Liver (tissue), 9 donors: ENCODE measurements around the gene PPM1L. TPM values are rescaled to one million over a fixed set of nuclear protein-coding genes. Genes with fewer than 3 reads are reported as not detected.
A peak's percentile ranks its signal among the peaks of the same experiment; 100 is the strongest.

Experiments used
- DNase-seq: peaks from one replicate; pipeline ENCODE4 v3.0.0-alpha.2; 2017; ENCODE audit warnings: low spot score
- H3K27ac ChIP-seq, 2 donors: one replicate each; pipeline ENCODE4 v1.7.0; 2013; ENCODE audit warnings: inconsistent platforms in 2 of 2, low read length in 2 of 2, control low read depth in 1 of 2, low read depth in 1 of 2, mild to moderate bottlenecking in 1 of 2
- H3K27me3 ChIP-seq, 4 donors: one replicate each; pipeline versions ENCODE4 v1.6.1 to v1.7.0; 2013; ENCODE audit warnings: low read length in 3 of 4, inconsistent platforms in 1 of 4, mild to moderate bottlenecking in 1 of 4, moderate library complexity in 1 of 4; ENCODE audit not compliant: control insufficient read depth in 4 of 4, insufficient read depth in 4 of 4
- H3K36me3 ChIP-seq, 4 donors: one replicate each; pipeline versions ENCODE4 v1.6.1 to v1.7.0; 2013; ENCODE audit warnings: low read length in 3 of 4, mild to moderate bottlenecking in 3 of 4, low read depth in 1 of 4, moderate library complexity in 1 of 4; ENCODE audit not compliant: control insufficient read depth in 4 of 4, insufficient read depth in 3 of 4
- H3K4me1 ChIP-seq, 4 donors: one replicate each; pipeline versions ENCODE4 v1.6.1 to v1.7.0; 2013; ENCODE audit warnings: low read length in 3 of 4, mild to moderate bottlenecking in 3 of 4, moderate library complexity in 1 of 4; ENCODE audit not compliant: control insufficient read depth in 4 of 4, insufficient read depth in 4 of 4
- H3K4me3 ChIP-seq, 3 donors: one replicate each; pipeline versions ENCODE4 v1.6.1 to v1.7.0; 2013; ENCODE audit warnings: low read length in 3 of 3, control low read depth in 1 of 3, low read depth in 1 of 3, mild to moderate bottlenecking in 1 of 3
- H3K9ac ChIP-seq, 2 donors: one replicate each; pipeline ENCODE4 v1.7.0; 2013; ENCODE audit warnings: low read length in 2 of 2, mild to moderate bottlenecking in 2 of 2, moderate library complexity in 2 of 2, control low read depth in 1 of 2, low read depth in 1 of 2
- H3K9me3 ChIP-seq, 4 donors: one replicate each; pipeline versions ENCODE4 v1.6.1 to v1.7.0; 2013; ENCODE audit warnings: low read length in 3 of 4; ENCODE audit not compliant: control insufficient read depth in 4 of 4
- EGR1 ChIP-seq, 2 donors: IDR thresholded peaks; 2 replicates each; pipeline ENCODE4 v1.6.1; 2016 to 2018; ENCODE audit warnings: antibody characterized with exemption in 2 of 2, low read depth in 2 of 2
- FOXA1 ChIP-seq: IDR thresholded peaks from 2 replicates; pipeline ENCODE4 v1.6.1; 2016; ENCODE audit warnings: antibody characterized with exemption
- FOXA2 ChIP-seq: IDR thresholded peaks from 2 replicates; pipeline ENCODE4 v1.6.1; 2016; ENCODE audit warnings: antibody characterized with exemption
- GABPA ChIP-seq, 2 donors: IDR thresholded peaks in 1 of 2; conservative IDR thresholded peaks in 1 of 2; 2 replicates each; pipeline ENCODE4 v1.6.1; 2016; ENCODE audit warnings: antibody characterized with exemption in 2 of 2, mild to moderate bottlenecking in 1 of 2, moderate library complexity in 1 of 2
- HNF4A ChIP-seq, 2 donors: conservative IDR thresholded peaks; 2 replicates each; pipeline ENCODE4 v1.6.1; 2016; ENCODE audit warnings: antibody characterized with exemption in 2 of 2, mild to moderate bottlenecking in 2 of 2
- HNF4G ChIP-seq: IDR thresholded peaks from 2 replicates; pipeline ENCODE4 v1.6.1; 2016; ENCODE audit warnings: antibody characterized with exemption
- JUND ChIP-seq, 2 donors: IDR thresholded peaks; 2 replicates each; pipeline ENCODE4 v1.6.1; 2016; ENCODE audit warnings: antibody characterized with exemption in 2 of 2
- NR2F2 ChIP-seq: IDR thresholded peaks from 2 replicates; pipeline ENCODE4 v1.6.1; 2016; ENCODE audit warnings: antibody characterized with exemption
- RAD21 ChIP-seq, 2 donors: IDR thresholded peaks; 2 replicates each; pipeline ENCODE4 v1.6.1; 2016; ENCODE audit warnings: antibody characterized with exemption in 2 of 2, mild to moderate bottlenecking in 2 of 2
- RXRA ChIP-seq, 2 donors: IDR thresholded peaks; 2 replicates each; pipeline ENCODE4 v1.6.1; 2017 to 2018; ENCODE audit warnings: antibody characterized with exemption in 2 of 2, mild to moderate bottlenecking in 1 of 2
- SP1 ChIP-seq: IDR thresholded peaks from 2 replicates; pipeline ENCODE4 v1.6.1; 2018; ENCODE audit warnings: antibody characterized with exemption, mild to moderate bottlenecking
- TAF1 ChIP-seq: conservative IDR thresholded peaks from 2 replicates; pipeline ENCODE4 v1.6.1; 2016; ENCODE audit warnings: antibody characterized with exemption, mild to moderate bottlenecking
- YY1 ChIP-seq: IDR thresholded peaks from 2 replicates; pipeline ENCODE4 v1.6.1; 2016; ENCODE audit warnings: antibody characterized with exemption, mild to moderate bottlenecking
- WGBS: extraction: QIAGEN DNeasy Blood & Tissue Kit; methylation state at CpG from one replicate; pipeline ENCODE4 v1.1.7; 2013; 5-methylcytosine and 5-hydroxymethylcytosine counted together
- polyA plus RNA-seq, 2 donors: library from polyadenylated mRNA; stranded (reverse) in 1 of 2; unstranded in 1 of 2; fragments of 200-250 nt in 1 of 2; fragments of >200 nt in 1 of 2; fragmentation: Nextera tagmentation in 1 of 2; extraction: Ambion mirVana in 1 of 2; gene quantifications; one replicate each; pipeline versions ENCODE4 v1.2.1 to v1.2.3, GENCODE V29; 2013 to 2015
- total RNA-seq, 2 donors: library from RNA; depleted of rRNA; stranded (reverse); fragments of >200 nt; gene quantifications; one replicate each; pipeline ENCODE4 v1.2.3, GENCODE V29; 2014
- TF ChIP-seq, protein P1 (sequence below): IDR thresholded peaks from 2 replicates; pipeline ENCODE4 v1.6.1; 2016; ENCODE audit warnings: antibody characterized with exemption
- TF ChIP-seq, protein P2 (sequence below): IDR thresholded peaks from 2 replicates; pipeline ENCODE4 v1.6.1; 2016; ENCODE audit warnings: antibody characterized with exemption, mild to moderate bottlenecking
- TF ChIP-seq, protein P3 (sequence below): fragments of 150-350 bp; IDR thresholded peaks from 2 replicates; pipeline ENCODE4 v1.5.1; 2017; ENCODE audit warnings: improper control_type of control experiment, low read depth, low read length; ENCODE audit not compliant: missing input control
- TF ChIP-seq, protein P4 (sequence below): IDR thresholded peaks from 2 replicates; pipeline ENCODE4 v1.6.1; 2016; ENCODE audit warnings: antibody characterized with exemption
- TF ChIP-seq, protein P5 (sequence below): IDR thresholded peaks from 2 replicates; pipeline ENCODE4 v1.6.1; 2016; ENCODE audit warnings: antibody characterized with exemption
- donor health status: healthy.
- donor health status: healthy.
- donor health status: healthy.
- donor health status: healthy.
- donor health status: healthy.

Gene PPM1L
- total and polyA plus RNA-seq, 4 donors = 1.6 to 8.5 (median 4.8) TPM

DNA sequence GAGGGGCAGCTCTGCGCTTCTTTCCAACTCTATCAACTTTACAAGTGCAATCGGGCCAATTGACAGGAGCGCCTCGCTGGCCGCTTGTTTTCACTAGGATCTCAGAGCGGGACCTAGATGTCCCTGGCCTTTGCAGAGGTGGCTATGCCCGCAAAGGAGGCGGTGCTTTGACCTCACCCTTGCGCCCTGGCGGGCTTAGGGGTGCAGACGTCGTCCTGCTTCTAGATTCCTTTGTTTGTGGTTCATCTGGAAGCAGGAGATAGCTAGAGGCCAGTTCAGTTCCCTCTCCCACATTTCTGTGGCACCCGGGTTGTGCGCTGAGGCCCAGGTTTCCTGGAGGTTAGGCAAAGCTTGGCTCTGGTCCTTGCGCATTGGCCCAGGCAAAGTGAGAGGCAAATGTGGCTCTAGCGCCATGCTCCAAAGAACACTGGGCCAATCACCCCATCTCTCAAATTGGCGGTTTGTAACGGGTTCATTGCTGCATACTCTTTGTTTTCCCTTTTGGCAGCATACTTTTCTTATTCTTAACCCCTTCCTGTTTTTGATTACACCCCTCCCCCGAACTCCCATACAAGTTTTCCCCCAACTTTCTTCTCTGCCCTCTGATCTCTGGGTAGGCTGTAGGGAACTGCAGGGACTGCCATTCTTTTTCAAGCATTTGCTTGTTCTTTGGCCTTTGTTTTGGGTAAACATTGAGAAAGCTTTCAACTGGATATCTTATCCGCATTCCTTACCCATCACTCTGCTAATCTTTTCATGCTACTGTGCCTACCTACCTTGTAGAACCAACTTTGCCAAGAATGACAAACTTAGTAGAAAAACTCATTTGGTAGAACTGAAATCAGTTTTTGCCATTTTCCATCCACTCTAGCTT lies 1.4 kb downstream of the PPM1L start:
- no peak overlapping the region for H3K9ac ChIP-seq
- H3K9me3 ChIP-seq = no peaks in the 10 kb centered on the region
- no peak overlapping the region for H3K27ac ChIP-seq
- H3K4me1 ChIP-seq = peaks cover 3 to 30% (median 20%) of the 10 kb centered on the region in 4 donors
- TF ChIP-seq EGR1 (IDR thresholded peaks at IDR 0.05; ENCODE audit: low read depth in 2 of 2) = no peak
- peak in 1 of 2 donors; percentile 12 for TF ChIP-seq RXRA (IDR thresholded peaks at IDR 0.05)
- peak; percentile 28 for TF ChIP-seq YY1
- TF ChIP-seq HNF4A (conservative IDR thresholded peaks at IDR 0.05) = peak in 1 of 2 donors; percentile 19
- no peaks in the 10 kb centered on the region for H3K27me3 ChIP-seq
- peak overlapping the region in 2 of 3 donors; percentile 78 to 89 for H3K4me3 ChIP-seq
- 28% methylated on average over 20 of the region's 20 CpGs for WGBS
- no peaks in the 10 kb centered on the region for H3K36me3 ChIP-seq
- peak; percentile 35 for DNase-seq

DNA sequence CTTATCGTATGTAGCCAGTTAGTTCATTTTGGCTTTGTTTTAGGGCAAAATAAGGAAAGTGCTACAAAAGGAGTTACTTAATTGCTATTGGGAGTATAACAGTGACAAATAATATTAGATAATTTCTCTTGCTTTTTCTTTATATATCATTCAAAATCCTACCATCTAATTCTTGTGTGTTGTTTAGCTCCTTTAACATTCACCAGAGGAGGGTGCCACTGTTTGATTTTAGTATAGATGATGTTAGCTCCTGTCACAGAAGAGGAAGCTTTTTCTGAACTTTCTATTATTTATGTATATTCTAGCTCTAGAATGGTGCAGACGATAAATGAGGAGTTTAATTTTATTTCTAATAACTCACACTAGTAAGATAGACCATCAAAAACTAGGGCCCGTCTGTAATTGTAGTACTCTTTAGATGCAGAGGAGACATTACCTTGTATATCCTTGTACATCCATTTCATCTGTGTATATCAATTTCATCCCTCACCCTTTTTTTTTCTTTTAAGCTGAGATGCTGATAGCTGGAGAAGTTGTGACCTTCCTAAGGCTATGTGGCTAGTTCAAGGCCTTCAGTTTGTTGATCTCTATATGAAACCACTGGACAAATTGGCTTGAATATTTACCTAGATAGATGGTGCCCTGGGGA lies 3.0 kb downstream of the PPM1L start:
- Histone ChIP-seq H3K9me3 (no peaks in the 10 kb centered on the region), H3K27me3 (no peaks in the 10 kb centered on the region), H3K4me1 (peaks cover 3 to 25% (median 18%) of the 10 kb centered on the region in 4 donors), H3K36me3 (no peaks in the 10 kb centered on the region), H3K9ac (no peak overlapping the region), H3K4me3 (no peak overlapping the region), H3K27ac (no peak overlapping the region)
- no peak for DNase-seq
- peak; percentile 14 to 29 for TF ChIP-seq RAD21 (IDR thresholded peaks at IDR 0.05)
- TF ChIP-seq, protein P1, sequence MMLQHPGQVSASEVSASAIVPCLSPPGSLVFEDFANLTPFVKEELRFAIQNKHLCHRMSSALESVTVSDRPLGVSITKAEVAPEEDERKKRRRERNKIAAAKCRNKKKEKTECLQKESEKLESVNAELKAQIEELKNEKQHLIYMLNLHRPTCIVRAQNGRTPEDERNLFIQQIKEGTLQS = no peak
- 95% methylated on average over 3 of the region's 3 CpGs for WGBS

DNA sequence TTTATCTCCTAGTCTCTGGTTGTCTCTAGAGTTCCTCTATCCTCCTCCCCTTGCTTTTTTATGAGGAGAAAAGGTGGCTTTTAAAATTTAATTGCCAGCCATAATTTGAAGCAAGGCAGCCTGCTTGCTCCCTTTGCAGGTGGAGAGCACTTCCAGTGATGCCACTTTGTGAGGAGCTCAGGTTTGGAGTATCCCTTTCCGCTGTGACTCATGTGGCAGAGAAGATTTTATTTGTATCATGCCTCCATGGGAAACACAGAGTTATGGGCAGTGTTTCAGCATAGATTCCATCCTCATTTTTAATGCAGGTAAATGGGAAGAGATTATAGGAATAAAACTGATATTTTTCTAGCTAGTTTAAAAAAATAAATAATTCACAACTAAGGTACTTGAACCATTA lies 7.0 kb downstream of the PPM1L start:
- no peaks in the 10 kb centered on the region for H3K27me3 ChIP-seq
- no peak for DNase-seq
- TF ChIP-seq, protein P2, sequence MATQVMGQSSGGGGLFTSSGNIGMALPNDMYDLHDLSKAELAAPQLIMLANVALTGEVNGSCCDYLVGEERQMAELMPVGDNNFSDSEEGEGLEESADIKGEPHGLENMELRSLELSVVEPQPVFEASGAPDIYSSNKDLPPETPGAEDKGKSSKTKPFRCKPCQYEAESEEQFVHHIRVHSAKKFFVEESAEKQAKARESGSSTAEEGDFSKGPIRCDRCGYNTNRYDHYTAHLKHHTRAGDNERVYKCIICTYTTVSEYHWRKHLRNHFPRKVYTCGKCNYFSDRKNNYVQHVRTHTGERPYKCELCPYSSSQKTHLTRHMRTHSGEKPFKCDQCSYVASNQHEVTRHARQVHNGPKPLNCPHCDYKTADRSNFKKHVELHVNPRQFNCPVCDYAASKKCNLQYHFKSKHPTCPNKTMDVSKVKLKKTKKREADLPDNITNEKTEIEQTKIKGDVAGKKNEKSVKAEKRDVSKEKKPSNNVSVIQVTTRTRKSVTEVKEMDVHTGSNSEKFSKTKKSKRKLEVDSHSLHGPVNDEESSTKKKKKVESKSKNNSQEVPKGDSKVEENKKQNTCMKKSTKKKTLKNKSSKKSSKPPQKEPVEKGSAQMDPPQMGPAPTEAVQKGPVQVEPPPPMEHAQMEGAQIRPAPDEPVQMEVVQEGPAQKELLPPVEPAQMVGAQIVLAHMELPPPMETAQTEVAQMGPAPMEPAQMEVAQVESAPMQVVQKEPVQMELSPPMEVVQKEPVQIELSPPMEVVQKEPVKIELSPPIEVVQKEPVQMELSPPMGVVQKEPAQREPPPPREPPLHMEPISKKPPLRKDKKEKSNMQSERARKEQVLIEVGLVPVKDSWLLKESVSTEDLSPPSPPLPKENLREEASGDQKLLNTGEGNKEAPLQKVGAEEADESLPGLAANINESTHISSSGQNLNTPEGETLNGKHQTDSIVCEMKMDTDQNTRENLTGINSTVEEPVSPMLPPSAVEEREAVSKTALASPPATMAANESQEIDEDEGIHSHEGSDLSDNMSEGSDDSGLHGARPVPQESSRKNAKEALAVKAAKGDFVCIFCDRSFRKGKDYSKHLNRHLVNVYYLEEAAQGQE = no peak
- TF ChIP-seq SP1 (no peak), FOXA2 (no peak), RXRA (IDR thresholded peaks at IDR 0.05) (no peak), NR2F2 (no peak), RAD21 (IDR thresholded peaks at IDR 0.05) (no peak), FOXA1 (no peak), EGR1 (IDR thresholded peaks at IDR 0.05; ENCODE audit: low read depth in 2 of 2) (no peak), HNF4A (conservative IDR thresholded peaks at IDR 0.05) (no peak), JUND (IDR thresholded peaks at IDR 0.05) (no peak), GABPA (IDR thresholded peaks at IDR 0.05 in 1 of 2, conservative IDR thresholded peaks at IDR 0.05 in 1 of 2) (no peak), TAF1 (no peak), YY1 (no peak), HNF4G (no peak)
- TF ChIP-seq, protein P3, sequence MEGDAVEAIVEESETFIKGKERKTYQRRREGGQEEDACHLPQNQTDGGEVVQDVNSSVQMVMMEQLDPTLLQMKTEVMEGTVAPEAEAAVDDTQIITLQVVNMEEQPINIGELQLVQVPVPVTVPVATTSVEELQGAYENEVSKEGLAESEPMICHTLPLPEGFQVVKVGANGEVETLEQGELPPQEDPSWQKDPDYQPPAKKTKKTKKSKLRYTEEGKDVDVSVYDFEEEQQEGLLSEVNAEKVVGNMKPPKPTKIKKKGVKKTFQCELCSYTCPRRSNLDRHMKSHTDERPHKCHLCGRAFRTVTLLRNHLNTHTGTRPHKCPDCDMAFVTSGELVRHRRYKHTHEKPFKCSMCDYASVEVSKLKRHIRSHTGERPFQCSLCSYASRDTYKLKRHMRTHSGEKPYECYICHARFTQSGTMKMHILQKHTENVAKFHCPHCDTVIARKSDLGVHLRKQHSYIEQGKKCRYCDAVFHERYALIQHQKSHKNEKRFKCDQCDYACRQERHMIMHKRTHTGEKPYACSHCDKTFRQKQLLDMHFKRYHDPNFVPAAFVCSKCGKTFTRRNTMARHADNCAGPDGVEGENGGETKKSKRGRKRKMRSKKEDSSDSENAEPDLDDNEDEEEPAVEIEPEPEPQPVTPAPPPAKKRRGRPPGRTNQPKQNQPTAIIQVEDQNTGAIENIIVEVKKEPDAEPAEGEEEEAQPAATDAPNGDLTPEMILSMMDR = no peak
- TF ChIP-seq, protein P4, sequence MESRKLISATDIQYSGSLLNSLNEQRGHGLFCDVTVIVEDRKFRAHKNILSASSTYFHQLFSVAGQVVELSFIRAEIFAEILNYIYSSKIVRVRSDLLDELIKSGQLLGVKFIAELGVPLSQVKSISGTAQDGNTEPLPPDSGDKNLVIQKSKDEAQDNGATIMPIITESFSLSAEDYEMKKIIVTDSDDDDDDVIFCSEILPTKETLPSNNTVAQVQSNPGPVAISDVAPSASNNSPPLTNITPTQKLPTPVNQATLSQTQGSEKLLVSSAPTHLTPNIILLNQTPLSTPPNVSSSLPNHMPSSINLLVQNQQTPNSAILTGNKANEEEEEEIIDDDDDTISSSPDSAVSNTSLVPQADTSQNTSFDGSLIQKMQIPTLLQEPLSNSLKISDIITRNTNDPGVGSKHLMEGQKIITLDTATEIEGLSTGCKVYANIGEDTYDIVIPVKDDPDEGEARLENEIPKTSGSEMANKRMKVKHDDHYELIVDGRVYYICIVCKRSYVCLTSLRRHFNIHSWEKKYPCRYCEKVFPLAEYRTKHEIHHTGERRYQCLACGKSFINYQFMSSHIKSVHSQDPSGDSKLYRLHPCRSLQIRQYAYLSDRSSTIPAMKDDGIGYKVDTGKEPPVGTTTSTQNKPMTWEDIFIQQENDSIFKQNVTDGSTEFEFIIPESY = no peak
- TF ChIP-seq, protein P5, sequence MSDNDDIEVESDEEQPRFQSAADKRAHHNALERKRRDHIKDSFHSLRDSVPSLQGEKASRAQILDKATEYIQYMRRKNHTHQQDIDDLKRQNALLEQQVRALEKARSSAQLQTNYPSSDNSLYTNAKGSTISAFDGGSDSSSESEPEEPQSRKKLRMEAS = no peak
- TF ChIP-seq, protein P1 = no peak
- H3K4me3 ChIP-seq = no peak overlapping the region
- no peak overlapping the region for H3K27ac ChIP-seq
- no peak overlapping the region for H3K9ac ChIP-seq
- no peaks in the 10 kb centered on the region for H3K9me3 ChIP-seq
- H3K36me3 ChIP-seq = no peaks in the 10 kb centered on the region
- peaks cover 0 to under 1% (median under 1%) of the 10 kb centered on the region in 4 donors for H3K4me1 ChIP-seq
- WGBS = 97% methylated on average over 1 of the region's 1 CpG
